HG03097 (cell line): ENCODE data around the gene ISOC2.

Experiments used
- ATAC-seq: cut with Tn5 transposase; IDR thresholded peaks from one replicate; pipeline ENCODE4 v1.9.1; 2021; ENCODE audit not compliant: unreplicated experiment, low FRiP score

ISOC2 gene

GRCh38 chr19:55490478-55491432 is 29.3 kb upstream of the ISOC2 start:
- ATAC-seq: no peak

DNA sequence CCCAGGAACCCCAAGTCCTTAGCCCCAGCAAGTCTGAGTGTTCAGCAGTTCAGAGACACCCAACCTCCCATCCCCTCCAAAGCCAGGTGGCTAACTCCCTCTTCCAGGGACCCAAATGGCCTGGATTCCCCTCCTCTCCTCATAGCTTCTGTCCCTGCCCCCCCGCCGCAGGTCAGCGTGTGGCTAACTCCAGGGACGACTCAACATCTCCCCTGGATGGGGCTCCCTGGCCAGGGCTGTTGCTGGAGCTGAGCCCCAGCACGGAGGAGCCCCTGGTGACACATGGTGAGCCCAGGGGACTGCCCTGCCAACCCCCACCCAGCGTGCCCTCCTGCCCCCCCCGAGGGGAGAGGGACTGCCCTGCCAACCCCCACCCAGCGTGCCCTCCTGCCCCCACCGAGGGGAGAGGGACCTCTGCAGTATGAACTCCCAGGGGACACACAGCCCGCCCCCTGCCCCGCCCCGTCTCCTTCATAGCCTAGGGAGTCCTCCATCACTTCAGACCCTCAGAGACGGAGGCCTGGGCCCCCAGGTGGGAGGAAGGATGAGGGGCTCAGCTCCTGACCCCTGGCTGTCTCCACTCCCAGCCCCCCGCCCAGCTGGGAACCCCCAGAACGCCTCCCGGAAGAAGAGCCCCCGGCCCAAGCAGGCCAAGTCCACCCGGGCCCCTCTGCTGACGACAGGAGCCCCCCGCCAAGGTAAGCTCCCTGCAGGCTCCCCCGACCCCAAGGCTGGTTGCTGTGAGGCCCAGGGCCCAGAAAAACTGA is 28.5 kb upstream of the ISOC2 start:
- ATAC-seq: no peak

DNA sequence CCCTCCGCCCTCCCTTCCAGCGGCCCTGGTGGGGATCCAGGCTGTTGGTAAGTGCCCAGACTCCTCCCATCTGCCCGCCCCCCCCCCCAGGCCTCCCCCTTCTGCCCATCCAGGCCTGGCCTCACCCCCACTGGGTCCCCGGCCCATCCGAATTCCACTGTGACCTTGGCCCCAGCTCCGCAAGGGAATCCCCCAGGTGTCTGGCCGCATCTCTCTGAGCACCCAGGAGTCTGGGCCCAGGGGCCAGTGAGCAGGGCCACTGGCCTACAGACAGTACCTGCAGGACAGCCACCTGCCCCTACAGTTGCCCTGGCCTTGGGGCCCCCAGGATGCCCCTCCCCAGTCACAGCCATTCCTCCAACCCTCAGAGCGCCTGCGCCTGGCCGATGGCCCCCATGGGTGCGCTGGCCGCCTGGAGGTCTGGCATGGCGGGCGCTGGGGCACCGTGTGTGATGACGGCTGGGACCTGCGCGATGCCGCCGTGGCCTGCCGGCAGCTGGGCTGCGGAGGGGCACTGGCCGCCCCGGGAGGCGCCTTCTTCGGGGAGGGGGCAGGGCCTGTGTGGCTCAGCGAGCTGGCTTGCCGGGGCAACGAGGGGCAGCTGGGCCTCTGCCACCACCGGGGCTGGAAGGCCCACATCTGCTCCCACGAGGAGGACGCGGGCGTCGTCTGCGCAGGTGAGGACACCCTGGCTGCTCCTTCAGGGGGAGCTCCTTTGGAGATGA is 27.7 kb upstream of the ISOC2 start:
- ATAC-seq: no peak

GRCh38 chr19:55487924-55488687 is 26.7 kb upstream of the ISOC2 start, which contains the start of gene SSC5D:
SSC5D (plus strand) TSS chr19:55488436; CDS start chr19:55488590, 154 bp downstream.
- no peak for ATAC-seq

GRCh38 chr19:55486971-55487923 is 25.8 kb upstream of the ISOC2 start:
- no peak for ATAC-seq

- ATAC-seq: no peak
Measured at GRCh38 chr19:55486043-55486970, 24.9 kb upstream of the ISOC2 start.

DNA sequence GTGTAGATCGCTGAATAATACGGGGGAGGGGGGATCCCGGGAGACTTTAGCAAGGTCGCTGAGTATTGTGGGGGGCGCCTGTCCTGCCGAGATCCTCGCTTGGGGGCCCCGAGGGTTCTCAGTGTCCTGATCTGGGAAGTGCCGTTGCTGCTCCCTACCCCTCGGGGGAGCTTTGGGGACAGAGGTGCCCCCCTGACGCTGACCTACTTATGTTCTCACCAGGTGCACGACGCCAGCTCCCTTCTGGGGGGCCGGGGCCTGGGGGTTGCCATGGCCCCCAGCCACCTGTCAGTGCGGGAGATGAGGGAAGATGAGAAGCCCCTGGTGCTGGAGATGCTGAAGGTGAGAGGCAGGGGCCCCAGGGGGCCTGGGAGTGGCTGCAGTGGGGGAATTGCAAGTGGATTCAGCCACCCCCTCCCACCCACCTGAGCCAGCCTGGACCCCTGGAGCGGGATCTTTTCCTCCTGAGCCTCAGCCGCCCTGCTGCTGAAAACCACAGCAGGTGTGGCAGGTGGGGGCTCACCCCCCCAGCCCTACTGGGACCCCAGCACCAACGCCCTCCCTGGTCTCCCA is 24.1 kb upstream of the ISOC2 start:
- ATAC-seq: no peak

- no peak for ATAC-seq
Measured at GRCh38 chr19:55484593-55485438, 23.4 kb upstream of the ISOC2 start, which contains the start of gene NAT14. NAT14 (plus strand) TSS chr19:55485188; CDS start chr19:55485709, 521 bp downstream.

DNA sequence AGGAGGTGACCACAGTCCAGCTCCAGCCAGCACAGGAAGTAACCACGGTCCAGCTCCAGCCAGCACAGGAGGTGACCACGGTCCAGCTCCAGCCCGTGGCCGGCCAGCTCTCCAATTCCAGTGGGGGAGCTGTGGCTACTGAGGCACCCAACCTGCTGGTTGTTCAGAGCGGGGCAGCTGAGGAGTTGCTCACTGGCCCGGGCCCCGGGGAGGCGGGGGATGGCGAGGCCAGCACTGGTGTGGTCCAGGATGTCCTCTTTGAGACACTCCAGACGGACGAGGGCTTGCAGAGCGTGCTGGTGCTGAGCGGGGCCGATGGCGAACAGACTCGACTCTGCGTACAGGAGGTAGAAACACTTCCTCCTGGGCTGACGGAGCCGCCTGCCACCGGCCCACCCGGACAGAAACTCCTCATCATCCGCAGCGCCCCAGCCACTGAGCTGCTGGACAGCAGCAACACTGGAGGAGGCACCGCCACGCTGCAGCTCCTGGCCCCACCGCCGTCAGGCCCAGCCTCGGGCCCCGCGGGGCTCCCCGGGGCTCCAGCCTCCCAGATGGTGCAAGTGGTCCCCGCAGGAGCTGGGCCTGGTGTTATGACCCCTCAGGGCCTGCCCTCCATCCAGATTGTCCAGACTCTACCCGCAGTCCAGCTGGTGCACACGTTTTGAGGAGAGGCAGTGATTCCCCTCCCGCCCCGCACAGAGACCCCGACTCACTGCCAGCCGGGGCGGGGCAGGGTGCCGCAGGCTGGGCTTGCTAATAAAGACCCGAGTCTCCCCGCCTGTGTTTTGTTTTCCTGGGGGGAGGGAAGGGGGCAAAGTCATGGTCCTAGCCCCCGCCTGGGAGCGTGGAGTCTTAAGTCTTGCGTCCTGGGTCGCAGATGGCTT is 22.5 kb upstream of the ISOC2 start:
- no peak for ATAC-seq

GRCh38 chr19:55482967-55483705 is 21.7 kb upstream of the ISOC2 start:
- no peak for ATAC-seq

- no peak for ATAC-seq
Measured at GRCh38 chr19:55482156-55482961, 20.9 kb upstream of the ISOC2 start.

DNA sequence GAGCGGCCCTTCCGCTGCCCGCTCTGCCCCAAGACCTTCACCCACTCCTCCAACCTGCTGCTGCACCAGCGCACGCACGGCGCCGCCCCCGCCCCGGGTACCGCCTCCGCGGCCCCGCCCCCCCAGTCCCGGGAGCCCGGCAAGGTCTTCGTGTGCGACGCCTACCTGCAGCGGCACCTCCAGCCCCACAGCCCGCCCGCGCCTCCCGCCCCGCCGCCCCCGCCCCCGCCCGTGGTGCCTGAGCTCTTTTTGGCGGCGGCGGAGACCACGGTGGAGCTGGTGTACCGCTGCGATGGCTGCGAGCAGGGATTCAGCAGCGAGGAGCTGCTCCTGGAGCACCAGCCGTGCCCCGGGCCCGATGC is 20.3 kb upstream of the ISOC2 start:
- no peak for ATAC-seq

- no peak for ATAC-seq
Measured at GRCh38 chr19:55481148-55481793, 19.8 kb upstream of the ISOC2 start.
